Tibial nerve (tissue), 4 donors: ENCODE data around the gene MYADML2. TPM values are rescaled to one million over a fixed set of nuclear protein-coding genes. Genes with fewer than 3 reads are reported as not detected.
"Not testable (repeated sequence)": the region's sequence is repeated elsewhere in the genome, so short reads cannot be mapped to it uniquely, and the experiment has no call there.

Source experiments
- DNase-seq, 2 donors: peaks; one replicate each; pipeline ENCODE4 v3.0.0-alpha.2; 2019; ENCODE audit warnings: low spot score in 2 of 2
- H3K27ac ChIP-seq, 4 donors: fragments of 200-600 bp; sonication (generic) in 3 of 4; one replicate each; pipeline ENCODE4 v1.5.1; 2017 to 2019; ENCODE audit warnings: mild to moderate bottlenecking in 1 of 4
- H3K27me3 ChIP-seq, 2 donors: fragments of 200-600 bp; sonication (generic) in 1 of 2; one replicate each; pipeline versions ENCODE4 v1.5.1 to v1.6.0; 2017 to 2019
- H3K36me3 ChIP-seq, 3 donors: fragments of 200-600 bp; sonication (generic); one replicate each; pipeline ENCODE4 v1.5.1; 2018 to 2019
- H3K4me1 ChIP-seq, 4 donors: fragments of 200-600 bp; sonication (generic) in 3 of 4; one replicate each; pipeline ENCODE4 v1.5.1; 2017 to 2019
- H3K4me3 ChIP-seq, 4 donors: fragments of 200-600 bp; sonication (generic) in 3 of 4; one replicate each; pipeline ENCODE4 v1.5.1; 2017 to 2019; ENCODE audit warnings: mild to moderate bottlenecking in 1 of 4, moderate library complexity in 1 of 4
- H3K9me3 ChIP-seq, 4 donors: fragments of 200-600 bp; sonication (generic) in 3 of 4; one replicate each; pipeline ENCODE4 v1.5.1; 2017 to 2019
- EP300 ChIP-seq, 2 donors: sonication (generic); formaldehyde crosslinking; IDR thresholded peaks; one replicate each; pipeline ENCODE4 v1.6.1; 2017; ENCODE audit warnings: antibody characterized with exemption in 2 of 2, mild to moderate bottlenecking in 1 of 2
- POLR2A ChIP-seq, 2 donors: fragments of 450-650 bp; IDR thresholded peaks; one replicate each; pipeline ENCODE4 v1.6.1; 2017; ENCODE audit warnings: antibody characterized with exemption in 2 of 2, mild to moderate bottlenecking in 2 of 2, moderate library complexity in 2 of 2
- WGBS, 2 donors: methylation state at CpG; one replicate each; pipeline ENCODE4 v1.1.5; 2018; 5-methylcytosine and 5-hydroxymethylcytosine counted together
- total RNA-seq, 4 donors: library from RNA; depleted of rRNA; stranded (reverse); fragments of >200 nt; gene quantifications; one replicate each; pipeline ENCODE4 v1.1.0, GENCODE V29; 2016
- TF ChIP-seq, protein P1 (sequence below), 5 experiments: fragments of 200-600 bp in 3 of 5; fragments of 450-650 bp in 2 of 5; sonication (generic) in 3 of 5; IDR thresholded peaks; one replicate each; pipeline ENCODE4 v1.5.1; 2016 to 2019; ENCODE audit warnings: antibody characterized with exemption in 5 of 5, mild to moderate bottlenecking in 3 of 5, moderate library complexity in 2 of 5

Gene MYADML2
- total RNA-seq, 4 donors from 2014 or later = not detected

DNA sequence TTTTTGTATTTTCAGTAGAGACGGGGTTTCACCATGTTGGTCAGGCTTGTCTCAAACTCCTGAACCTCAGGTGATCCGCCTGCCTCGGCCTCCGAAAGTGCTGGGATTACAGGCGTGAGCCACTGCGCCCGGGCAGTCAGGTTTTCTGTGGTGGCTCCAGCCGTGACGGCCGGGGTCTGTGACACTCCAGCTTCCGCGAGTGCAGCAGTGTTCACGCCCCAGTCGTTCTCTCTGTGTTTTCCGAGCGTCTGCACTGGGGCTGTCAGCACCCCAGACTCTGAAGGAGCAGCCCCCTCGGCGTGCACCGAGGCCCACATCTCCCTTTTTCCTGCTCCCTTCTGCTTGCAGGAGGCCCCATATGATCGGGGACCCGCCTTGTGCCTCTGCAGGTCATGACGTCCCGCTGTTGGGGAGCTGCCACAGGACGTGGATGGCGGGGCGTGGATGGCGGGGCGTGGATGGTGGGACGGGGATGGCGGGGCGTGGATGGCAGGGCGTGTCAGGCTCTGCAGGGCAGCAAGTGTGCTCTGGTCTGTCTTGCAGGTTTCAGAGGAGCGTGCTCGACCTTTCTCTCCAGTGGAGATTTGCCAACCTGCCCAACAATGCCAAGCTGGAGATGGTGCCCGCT lies 36.1 kb upstream of the MYADML2 start:
- no peak overlapping the region for H3K27ac ChIP-seq
- WGBS, 2 donors = 92 to 96% methylated on average over 33 to 35 of the region's 35 CpGs
- H3K9me3 ChIP-seq = no peaks in the 10 kb centered on the region
- no peaks in the 10 kb centered on the region for H3K27me3 ChIP-seq
- peaks cover 0 to 79% (median 0%) of the 10 kb centered on the region in 3 donors for H3K36me3 ChIP-seq
- H3K4me1 ChIP-seq = peaks cover 0 to 13% (median 11%) of the 10 kb centered on the region in 4 donors
- TF ChIP-seq EP300 (IDR thresholded peaks at IDR 0.05) (no peak), POLR2A (IDR thresholded peaks at IDR 0.05) (no peak)
- TF ChIP-seq, protein P1, sequence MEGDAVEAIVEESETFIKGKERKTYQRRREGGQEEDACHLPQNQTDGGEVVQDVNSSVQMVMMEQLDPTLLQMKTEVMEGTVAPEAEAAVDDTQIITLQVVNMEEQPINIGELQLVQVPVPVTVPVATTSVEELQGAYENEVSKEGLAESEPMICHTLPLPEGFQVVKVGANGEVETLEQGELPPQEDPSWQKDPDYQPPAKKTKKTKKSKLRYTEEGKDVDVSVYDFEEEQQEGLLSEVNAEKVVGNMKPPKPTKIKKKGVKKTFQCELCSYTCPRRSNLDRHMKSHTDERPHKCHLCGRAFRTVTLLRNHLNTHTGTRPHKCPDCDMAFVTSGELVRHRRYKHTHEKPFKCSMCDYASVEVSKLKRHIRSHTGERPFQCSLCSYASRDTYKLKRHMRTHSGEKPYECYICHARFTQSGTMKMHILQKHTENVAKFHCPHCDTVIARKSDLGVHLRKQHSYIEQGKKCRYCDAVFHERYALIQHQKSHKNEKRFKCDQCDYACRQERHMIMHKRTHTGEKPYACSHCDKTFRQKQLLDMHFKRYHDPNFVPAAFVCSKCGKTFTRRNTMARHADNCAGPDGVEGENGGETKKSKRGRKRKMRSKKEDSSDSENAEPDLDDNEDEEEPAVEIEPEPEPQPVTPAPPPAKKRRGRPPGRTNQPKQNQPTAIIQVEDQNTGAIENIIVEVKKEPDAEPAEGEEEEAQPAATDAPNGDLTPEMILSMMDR (IDR thresholded peaks at IDR 0.05) = no peak
- no peak overlapping the region for H3K4me3 ChIP-seq
- no peak for DNase-seq

DNA sequence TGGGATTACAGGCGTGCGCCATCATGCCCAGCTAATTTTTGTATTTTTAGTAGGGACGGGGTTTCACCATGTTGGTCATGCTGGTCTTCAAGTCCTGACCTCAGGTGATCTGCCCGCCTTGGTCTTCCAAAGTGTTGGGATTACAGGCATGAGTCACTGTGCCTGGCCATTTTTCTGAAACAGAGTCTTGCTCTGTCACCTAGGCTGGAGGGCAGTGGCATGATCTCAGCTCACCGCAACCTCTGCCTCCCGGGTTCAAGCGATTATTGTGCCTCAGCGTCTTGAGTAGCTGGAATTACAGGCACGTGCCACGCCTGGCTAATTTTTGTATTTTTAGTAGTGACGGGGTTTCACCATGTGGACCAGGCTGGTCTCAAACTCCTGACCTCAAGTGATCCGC lies 34.5 kb upstream of the MYADML2 start:
- not testable (repeated sequence) for DNase-seq, H3K27me3 ChIP-seq, H3K4me3 ChIP-seq, H3K9me3 ChIP-seq, H3K27ac ChIP-seq
- WGBS, 2 donors = 94 to 95% methylated on average over 12 of the region's 12 CpGs
- Histone ChIP-seq H3K36me3 (peaks cover 0 to 69% (median 0%) of the 10 kb centered on the region in 3 donors), H3K4me1 (peaks cover 0 to 20% (median 19%) of the 10 kb centered on the region in 4 donors)

DNA sequence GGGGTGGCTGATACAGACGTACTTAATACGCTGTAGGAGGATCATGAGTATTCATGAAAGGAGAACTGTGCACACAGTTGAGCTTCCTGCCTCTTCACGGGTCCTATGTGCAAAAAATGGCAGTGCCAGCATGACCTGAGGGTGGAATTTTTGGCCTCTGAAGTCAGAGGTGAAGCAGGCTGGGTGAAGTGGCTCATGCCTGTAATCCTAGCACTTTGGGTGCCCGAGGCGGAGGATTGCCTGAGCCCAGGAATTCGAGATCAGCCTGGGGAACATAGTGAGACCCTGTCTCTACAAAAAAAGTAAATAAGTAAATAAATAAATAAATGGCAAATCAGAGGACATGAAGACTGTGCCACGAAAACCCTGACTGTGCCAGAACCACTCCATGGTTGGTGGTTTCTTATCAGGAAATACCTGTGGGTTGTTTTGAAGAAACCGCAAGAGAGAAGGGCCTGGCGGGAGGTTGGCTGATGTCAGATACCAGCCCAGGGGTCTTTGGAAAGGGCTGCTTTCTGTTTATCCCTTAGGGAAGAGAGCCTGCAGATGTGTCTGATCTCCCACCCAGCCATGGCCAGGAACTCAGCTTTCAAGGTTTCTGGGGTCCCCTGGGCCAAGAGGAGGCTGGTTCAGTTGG lies 33.8 kb upstream of the MYADML2 start:
- WGBS, 2 donors = 78 to 79% methylated on average over 9 of the region's 9 CpGs
- no peak for DNase-seq
- TF ChIP-seq, protein P1 (IDR thresholded peaks at IDR 0.05) = no peak
- TF ChIP-seq POLR2A (IDR thresholded peaks at IDR 0.05) (no peak), EP300 (IDR thresholded peaks at IDR 0.05) (no peak)
- Histone ChIP-seq H3K27ac (no peak overlapping the region), H3K4me3 (no peak overlapping the region), H3K4me1 (peaks cover 0 to 23% (median 19%) of the 10 kb centered on the region in 4 donors), H3K27me3 (no peaks in the 10 kb centered on the region), H3K36me3 (peaks cover 0 to 62% (median 0%) of the 10 kb centered on the region in 3 donors), H3K9me3 (no peaks in the 10 kb centered on the region)

DNA sequence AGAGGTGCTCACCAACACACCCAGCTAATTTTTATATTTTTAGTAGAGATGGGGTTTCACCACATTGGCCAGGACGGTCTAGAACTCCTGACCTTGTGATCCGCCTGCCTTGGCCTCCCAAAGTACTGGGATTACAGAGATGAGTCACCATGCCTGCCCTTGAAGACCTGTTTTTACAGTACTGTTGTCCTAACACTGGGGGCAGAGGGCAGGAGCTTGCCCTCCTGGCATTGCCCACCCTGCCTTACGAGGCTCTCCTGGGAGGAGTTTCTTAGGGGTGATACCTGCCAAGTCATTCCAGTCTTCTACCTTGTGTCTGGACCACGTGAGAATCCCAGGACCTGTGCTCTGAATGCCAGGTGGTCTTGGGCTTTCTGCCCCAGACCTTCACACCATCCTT lies 33.1 kb upstream of the MYADML2 start:
- H3K27ac ChIP-seq = no peak overlapping the region
- H3K27me3 ChIP-seq = no peaks in the 10 kb centered on the region
- 87 to 89% methylated on average over 4 of the region's 4 CpGs for WGBS, 2 donors
- peaks cover 0 to 55% (median 0%) of the 10 kb centered on the region in 3 donors for H3K36me3 ChIP-seq
- no peak for DNase-seq
- no peak overlapping the region for H3K4me3 ChIP-seq
- TF ChIP-seq POLR2A (IDR thresholded peaks at IDR 0.05) = no peak
- TF ChIP-seq, protein P1 (IDR thresholded peaks at IDR 0.05) = no peak
- TF ChIP-seq EP300 (IDR thresholded peaks at IDR 0.05) = no peak
- H3K4me1 ChIP-seq = peaks cover 0 to 23% (median 19%) of the 10 kb centered on the region in 4 donors
- no peaks in the 10 kb centered on the region for H3K9me3 ChIP-seq

DNA sequence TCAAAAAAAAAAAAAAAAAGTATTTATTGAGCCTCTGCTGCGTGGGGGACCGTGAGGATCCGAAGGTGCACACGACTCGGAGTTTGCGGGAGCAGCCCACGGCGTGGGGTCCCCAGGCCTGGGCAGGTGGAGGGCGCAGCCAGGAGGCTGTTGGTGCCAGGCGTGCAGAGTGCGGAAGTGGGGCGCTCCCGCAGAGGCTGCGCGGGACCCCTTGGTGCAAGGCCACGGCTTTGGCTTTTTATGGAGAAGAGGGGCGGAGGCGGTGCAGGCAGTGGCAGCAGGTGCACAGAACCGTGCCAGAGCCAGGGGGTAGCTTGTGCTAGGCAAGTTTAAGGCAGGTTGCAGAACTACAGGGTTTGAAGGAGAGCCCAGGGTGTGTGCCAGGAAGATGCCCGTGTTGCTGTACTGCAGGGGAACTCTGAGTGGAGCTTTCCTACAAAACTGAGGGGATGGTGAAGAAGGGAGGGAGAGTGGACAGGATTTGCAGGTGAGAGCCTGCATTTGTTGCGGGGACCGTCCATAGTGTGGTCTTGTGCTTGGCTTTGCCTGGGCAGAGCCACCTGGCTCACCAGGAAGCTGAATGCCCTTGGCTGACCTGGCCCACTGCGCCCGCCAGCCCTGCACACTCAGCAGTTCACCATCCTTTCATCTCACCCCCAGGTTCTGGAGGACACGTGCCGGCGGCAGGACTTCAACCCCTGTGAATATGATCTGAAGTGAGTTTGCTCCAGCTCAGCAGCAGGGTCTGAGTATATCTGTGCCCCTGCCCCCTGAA lies 31.7 kb upstream of the MYADML2 start:
- no peak for DNase-seq
- Histone ChIP-seq H3K4me3 (peak overlapping the region; percentile 88 to 99 (median 97)), H3K27ac (peak overlapping the region in 1 of 4 donors; percentile 24), H3K27me3 (no peaks in the 10 kb centered on the region), H3K9me3 (peaks cover 0 to 3% (median 0%) of the 10 kb centered on the region in 4 donors), H3K4me1 (peaks cover 0 to 23% (median 19%) of the 10 kb centered on the region in 4 donors), H3K36me3 (peaks cover 0 to 41% (median 0%) of the 10 kb centered on the region in 3 donors)
- WGBS, 2 donors = 88 to 89% methylated on average over 23 to 27 of the region's 27 CpGs
- TF ChIP-seq EP300 (IDR thresholded peaks at IDR 0.05) (no peak), POLR2A (IDR thresholded peaks at IDR 0.05) (no peak)
- TF ChIP-seq, protein P1 (IDR thresholded peaks at IDR 0.05) = no peak
